Lower leg skin (tissue), 3 donors: ENCODE data around the gene LRRC63.

ENCODE experiments used
- POLR2A ChIP-seq, 2 donors: fragments of 450-650 bp; IDR thresholded peaks; one replicate each; pipeline ENCODE4 v1.6.1; 2016 to 2017; ENCODE audit warnings: antibody characterized with exemption in 2 of 2, mild to moderate bottlenecking in 1 of 2, moderate library complexity in 1 of 2
- TF ChIP-seq, protein P1 (sequence below), 3 donors: fragments of 450-650 bp; IDR thresholded peaks; one replicate each; pipeline ENCODE4 v1.5.1; 2016; ENCODE audit warnings: antibody characterized with exemption in 3 of 3, mild to moderate bottlenecking in 3 of 3, moderate library complexity in 2 of 3

GRCh38 chr13:46179491-46179908 lies 32.2 kb upstream of the LRRC63 start:
- TF ChIP-seq, protein P1, sequence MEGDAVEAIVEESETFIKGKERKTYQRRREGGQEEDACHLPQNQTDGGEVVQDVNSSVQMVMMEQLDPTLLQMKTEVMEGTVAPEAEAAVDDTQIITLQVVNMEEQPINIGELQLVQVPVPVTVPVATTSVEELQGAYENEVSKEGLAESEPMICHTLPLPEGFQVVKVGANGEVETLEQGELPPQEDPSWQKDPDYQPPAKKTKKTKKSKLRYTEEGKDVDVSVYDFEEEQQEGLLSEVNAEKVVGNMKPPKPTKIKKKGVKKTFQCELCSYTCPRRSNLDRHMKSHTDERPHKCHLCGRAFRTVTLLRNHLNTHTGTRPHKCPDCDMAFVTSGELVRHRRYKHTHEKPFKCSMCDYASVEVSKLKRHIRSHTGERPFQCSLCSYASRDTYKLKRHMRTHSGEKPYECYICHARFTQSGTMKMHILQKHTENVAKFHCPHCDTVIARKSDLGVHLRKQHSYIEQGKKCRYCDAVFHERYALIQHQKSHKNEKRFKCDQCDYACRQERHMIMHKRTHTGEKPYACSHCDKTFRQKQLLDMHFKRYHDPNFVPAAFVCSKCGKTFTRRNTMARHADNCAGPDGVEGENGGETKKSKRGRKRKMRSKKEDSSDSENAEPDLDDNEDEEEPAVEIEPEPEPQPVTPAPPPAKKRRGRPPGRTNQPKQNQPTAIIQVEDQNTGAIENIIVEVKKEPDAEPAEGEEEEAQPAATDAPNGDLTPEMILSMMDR (IDR thresholded peaks at IDR 0.05) = no peak
- no peak for TF ChIP-seq POLR2A (IDR thresholded peaks at IDR 0.05)
